ENCODE data around the gene ITGAD. TPM values are rescaled to one million over a fixed set of nuclear protein-coding genes. Genes with fewer than 3 reads are reported as not detected.
"Not testable (repeated sequence)": the region's sequence is repeated elsewhere in the genome, so short reads cannot be mapped to it uniquely, and the experiment has no call there.

Gene ITGAD
- polyA plus RNA-seq, 1 donor from 2014 or later: not detected

DNA sequence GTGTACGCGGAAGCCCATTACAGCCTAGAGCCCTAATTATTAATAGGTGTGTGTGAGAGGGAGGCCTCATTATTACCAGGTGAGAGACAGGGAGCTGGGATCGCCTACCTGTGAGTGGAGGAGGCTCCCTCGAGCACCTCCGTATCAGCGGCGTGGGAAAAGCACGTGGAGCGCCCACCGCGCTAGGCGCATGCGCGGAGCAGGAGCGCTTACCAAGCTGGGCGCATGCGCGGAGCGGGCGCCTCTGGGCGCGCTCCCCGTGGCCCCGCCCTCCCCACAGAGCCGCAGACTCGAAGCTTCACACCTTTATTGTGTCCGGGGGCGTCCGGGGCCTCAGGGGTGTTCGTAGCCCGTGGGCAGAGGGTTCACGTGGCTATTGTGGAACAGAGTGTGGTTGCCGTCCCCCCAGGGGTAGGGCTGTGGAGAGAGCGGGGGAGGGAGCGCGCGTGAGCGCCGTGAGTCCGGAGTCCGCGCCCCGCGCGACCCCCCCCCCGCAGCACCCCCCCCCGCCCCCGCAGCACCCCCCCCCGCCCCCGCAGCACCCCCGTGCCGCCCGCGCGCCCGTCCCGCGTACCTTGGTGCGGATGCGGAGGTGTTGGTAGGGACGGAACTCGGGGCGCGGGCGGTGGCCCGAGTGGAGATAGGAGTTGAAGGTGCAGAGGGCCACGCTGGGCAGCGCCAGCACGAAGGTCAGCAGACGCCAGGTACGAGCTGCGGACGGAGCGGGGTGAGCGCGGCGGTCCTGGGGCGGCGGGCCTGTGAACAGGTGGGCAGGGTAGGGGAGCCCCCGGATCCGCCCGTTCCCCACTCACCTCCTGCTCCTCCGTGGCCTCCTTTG, 34.5 kb downstream of the ITGAD start:
- peak overlapping the region in 2 of 3 donors; percentile 27 to 48 for H3K27ac Mint-ChIP-seq
- no peaks in the 10 kb centered on the region for H3K36me3 Mint-ChIP-seq
- H3K27me3 Mint-ChIP-seq: peaks cover 16% of the 10 kb centered on the region
- H3K4me3 Mint-ChIP-seq: peak overlapping the region in 1 of 4 donors; percentile 9
- no peaks in the 10 kb centered on the region for H3K9me3 Mint-ChIP-seq
- peaks cover 0 to 5% (median 4%) of the 10 kb centered on the region in 3 donors for H3K4me1 Mint-ChIP-seq

DNA sequence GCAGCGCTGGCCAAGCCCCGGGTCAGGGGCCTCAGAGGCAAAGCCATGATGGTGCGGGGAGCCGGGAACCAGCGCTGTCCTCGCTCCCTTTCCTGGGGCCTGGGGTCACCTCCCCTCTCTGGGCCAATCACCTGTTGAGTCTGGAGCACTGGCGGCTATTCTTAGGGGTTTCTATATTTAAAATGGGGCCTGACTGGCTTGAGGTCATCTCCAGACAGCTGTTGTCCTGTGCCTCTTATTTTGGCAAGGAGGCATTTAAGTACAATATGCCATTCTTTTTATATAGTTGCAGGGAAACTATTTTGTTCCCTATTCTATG, 35.1 kb downstream of the ITGAD start, which contains the start of gene COX6A2:
Gene COX6A2, minus strand, starts transcription at position 82 of the 319 bp plus-strand sequence. Its CDS starts 35 bp downstream, at position 47.
- Mint-ChIP-seq H3K27me3 (peaks cover 13% of the 10 kb centered on the region), H3K9me3 (no peaks in the 10 kb centered on the region), H3K36me3 (no peaks in the 10 kb centered on the region), H3K4me3 (peak within 1 kb of the TSS in 2 of 4 donors; percentile 41 to 45), H3K27ac (peak within 1 kb of the TSS in 2 of 3 donors; percentile 27 to 48), H3K4me1 (peaks cover 0 to 5% (median 4%) of the 10 kb centered on the region in 3 donors)

DNA sequence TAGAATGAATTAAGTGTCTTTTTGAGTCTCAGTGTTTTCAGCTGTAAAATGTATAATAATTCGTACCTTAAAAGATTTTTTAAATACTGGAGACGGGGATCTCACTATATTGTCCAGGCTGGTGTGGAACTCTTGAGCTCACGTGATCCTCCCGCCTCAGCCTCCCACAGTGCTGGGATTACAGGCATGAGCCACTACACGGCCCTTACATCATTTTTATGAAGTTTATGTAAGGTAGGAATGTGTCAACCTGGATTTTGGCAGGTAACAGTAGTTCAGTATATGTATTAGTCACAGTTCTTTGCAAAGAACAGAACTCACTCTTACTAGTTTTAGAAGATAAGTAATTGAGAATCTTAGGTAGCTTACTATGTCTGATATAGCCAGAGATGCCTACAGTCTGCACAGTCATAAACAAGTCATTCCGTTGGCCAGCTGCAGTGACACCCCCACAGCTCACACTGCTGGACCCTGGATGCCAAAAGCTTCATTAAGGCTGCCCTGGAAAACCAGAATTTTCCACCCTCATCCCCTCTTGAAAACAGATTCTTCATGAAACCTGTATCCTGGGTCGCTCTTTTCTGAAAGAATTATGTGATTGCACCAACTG, 35.6 kb downstream of the ITGAD start:
- H3K27ac Mint-ChIP-seq: peak overlapping the region in 1 of 3 donors; percentile 42
- peaks cover 0 to 5% (median 4%) of the 10 kb centered on the region in 3 donors for H3K4me1 Mint-ChIP-seq
- peak overlapping the region in 1 of 4 donors; percentile 41 for H3K4me3 Mint-ChIP-seq
- H3K9me3 Mint-ChIP-seq: no peaks in the 10 kb centered on the region
- H3K36me3 Mint-ChIP-seq: no peaks in the 10 kb centered on the region
- H3K27me3 Mint-ChIP-seq: peaks cover 10% of the 10 kb centered on the region

DNA sequence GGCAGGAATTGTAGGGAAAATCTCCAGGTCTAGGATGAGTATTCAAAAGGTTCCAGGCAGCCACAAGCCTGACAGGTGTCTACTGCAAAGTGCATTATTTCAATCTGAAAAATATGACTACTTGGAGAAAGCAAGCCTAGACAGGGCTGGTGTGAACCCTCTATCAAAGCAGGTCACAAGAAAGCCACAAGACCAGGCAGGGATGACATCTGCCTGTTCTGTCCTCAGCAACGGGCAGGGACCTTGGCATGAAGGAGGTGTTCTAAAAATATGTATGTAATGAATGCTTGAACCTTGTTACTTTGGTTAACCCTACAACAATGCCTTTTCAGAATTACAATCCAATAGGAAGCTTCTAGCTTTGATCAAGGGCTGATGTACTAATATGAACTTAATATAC, 36.2 kb downstream of the ITGAD start:
- peaks cover 10% of the 10 kb centered on the region for H3K27me3 Mint-ChIP-seq
- H3K27ac Mint-ChIP-seq: no peak overlapping the region
- H3K4me1 Mint-ChIP-seq: peaks cover 0 to 5% (median 4%) of the 10 kb centered on the region in 3 donors
- H3K36me3 Mint-ChIP-seq: no peaks in the 10 kb centered on the region
- H3K9me3 Mint-ChIP-seq: no peaks in the 10 kb centered on the region
- peak overlapping the region in 1 of 4 donors; percentile 41 for H3K4me3 Mint-ChIP-seq

DNA sequence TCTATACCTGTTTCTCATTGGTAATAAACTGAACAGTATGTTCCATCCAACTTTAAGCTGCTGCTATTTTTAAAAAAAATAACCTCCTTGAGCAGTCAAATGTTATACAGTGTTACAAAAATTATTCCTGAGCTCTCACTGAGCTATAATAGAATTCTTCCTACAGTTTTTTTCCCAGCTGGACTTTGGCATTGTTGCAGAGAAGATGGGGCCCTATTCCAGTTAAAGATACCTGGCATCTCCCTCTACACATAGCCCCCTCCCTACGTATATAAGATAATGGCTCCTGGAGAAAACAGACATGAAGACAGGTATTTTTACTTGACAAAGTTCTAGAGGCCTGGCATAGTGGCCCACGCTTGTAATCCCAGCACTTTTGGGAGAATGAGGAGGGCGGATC, 36.7 kb downstream of the ITGAD start:
- Mint-ChIP-seq H3K9me3 (no peaks in the 10 kb centered on the region), H3K27ac (no peak overlapping the region), H3K4me1 (peaks cover 0 to 5% (median 4%) of the 10 kb centered on the region in 3 donors), H3K4me3 (no peak overlapping the region), H3K36me3 (no peaks in the 10 kb centered on the region), H3K27me3 (peaks cover 8% of the 10 kb centered on the region)

DNA sequence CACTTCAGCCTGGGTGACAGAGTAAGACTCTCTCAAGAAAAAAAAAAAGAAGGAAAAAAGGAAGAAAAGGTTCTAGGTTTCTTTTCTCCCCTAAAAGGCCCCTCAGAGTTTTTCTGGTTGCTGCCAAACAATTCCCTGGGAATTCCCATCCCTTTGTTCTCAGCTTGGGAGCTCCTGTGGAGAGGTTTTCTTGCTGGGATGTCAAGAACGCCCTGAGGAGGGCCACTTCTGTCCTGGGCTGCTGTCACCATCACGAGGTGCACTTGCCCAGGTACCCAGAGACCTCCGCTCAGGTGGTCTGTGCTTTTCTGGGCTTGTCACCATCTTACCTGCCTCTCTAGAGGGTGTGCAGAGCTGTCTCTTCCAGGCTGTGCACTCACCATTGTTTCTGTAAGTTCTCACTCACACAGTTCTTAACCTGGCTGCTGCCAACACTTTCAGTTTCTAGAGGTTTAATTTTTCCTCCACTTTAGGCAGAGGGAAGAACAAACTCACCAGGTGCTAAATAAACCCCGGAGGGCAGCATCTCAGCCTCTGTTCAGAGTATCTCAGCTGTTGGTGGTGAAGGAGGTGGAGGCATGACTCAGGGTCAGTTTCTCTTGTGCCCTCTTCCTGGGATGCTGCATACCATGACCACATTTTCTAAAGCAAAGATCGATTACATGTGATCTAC, 37.4 kb downstream of the ITGAD start:
- H3K27ac Mint-ChIP-seq: no peak overlapping the region

DNA sequence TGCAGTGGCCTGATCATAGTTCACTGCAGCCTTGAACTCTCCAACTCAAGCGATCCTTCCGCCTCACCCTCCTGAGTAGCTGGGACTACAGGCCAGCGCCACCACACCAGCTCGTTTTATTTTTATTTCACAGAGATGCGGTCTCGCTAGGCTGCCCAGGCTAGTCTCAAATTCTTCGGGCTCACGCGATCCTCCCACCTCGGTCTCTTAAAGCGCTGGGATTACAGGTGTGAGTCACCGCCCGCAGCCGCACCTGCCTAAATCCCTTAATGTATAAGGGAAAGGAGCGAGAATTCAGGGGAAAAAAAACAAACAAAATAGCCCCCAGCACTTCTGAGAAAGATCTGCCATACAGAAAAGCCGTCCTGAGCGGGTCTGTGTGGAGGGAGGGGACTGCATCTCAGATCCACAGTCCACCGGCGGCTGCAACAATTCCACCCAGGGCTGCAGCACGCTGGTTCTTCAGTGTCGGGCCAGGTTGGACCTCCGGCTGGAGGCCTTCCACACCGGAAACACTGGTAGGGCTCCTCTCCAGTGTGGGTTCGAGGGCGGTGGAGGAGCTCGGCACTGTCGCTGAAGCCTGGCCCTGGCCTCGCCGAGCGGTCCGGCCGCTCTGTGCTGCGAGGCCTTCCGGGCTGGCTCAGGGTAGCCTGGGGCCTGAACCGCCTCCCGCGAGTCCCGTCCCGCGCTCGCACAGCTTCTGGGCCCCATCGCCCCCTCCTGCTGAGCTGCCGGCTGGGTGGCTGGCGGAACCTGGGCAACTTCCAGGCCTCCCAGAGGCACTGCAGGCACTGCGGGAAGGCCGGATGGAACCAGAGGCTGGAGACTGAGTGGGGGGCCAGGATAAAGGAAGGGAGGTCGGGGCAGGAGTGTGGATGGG, 42.4 kb downstream of the ITGAD start:
- Mint-ChIP-seq H3K27ac (no peak overlapping the region), H3K9me3 (no peaks in the 10 kb centered on the region), H3K27me3 (peaks cover 4% of the 10 kb centered on the region), H3K36me3 (no peaks in the 10 kb centered on the region), H3K4me1 (peaks cover 11 to 17% (median 16%) of the 10 kb centered on the region in 3 donors), H3K4me3 (no peak overlapping the region)

More for the DNA sequence above, 37.4 kb downstream of the ITGAD start:
- H3K4me3 Mint-ChIP-seq: no peak overlapping the region
- H3K36me3 Mint-ChIP-seq: no peaks in the 10 kb centered on the region
- H3K27me3 Mint-ChIP-seq: peaks cover 6% of the 10 kb centered on the region
- no peaks in the 10 kb centered on the region for H3K9me3 Mint-ChIP-seq
- peaks cover 0 to 5% (median 4%) of the 10 kb centered on the region in 3 donors for H3K4me1 Mint-ChIP-seq

DNA sequence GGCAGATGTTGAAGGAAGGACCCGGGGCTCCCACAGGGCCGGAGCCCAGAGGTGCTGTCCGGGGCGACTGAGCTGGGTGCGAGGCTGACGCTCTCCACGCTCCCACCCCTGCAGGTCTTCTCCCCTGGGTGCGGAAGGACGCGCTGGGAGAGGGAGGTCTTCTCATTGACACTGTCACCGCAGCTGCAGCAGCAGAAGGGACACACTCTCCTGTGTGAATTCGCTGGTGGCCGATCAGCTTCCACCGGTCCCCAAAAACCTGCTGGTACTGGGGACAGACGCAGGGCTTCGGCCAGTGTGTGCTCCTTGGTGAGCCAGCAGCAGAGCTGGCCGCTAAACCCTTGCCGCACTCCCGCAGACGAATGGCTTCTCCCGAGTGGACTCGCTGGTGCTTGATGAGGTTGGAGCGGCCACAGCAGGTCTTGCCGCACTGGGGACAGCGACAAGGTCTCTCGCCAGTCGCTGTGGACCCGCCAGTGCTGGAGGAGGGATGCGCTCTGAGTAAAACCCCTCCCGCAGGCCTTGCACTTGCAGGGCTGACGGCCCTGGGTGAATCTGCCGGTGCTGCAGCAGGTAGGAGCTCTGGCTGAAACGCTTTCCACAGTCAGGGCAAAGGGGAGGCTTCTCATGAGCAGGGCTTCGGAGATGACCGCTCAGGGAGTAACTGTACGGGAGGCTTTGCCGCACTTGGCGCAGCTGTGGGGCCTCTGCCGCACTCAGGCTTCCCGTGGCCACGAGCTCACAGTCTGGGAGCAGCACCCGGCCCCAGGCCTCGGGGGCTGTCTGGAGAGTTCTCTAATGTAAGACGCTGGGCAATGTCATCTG, 43.3 kb downstream of the ITGAD start:
- Mint-ChIP-seq H3K36me3 (no peaks in the 10 kb centered on the region), H3K4me3 (no peak overlapping the region), H3K27ac (no peak overlapping the region), H3K9me3 (no peaks in the 10 kb centered on the region), H3K27me3 (peaks cover 4% of the 10 kb centered on the region), H3K4me1 (peaks cover 11 to 17% (median 14%) of the 10 kb centered on the region in 3 donors)

DNA sequence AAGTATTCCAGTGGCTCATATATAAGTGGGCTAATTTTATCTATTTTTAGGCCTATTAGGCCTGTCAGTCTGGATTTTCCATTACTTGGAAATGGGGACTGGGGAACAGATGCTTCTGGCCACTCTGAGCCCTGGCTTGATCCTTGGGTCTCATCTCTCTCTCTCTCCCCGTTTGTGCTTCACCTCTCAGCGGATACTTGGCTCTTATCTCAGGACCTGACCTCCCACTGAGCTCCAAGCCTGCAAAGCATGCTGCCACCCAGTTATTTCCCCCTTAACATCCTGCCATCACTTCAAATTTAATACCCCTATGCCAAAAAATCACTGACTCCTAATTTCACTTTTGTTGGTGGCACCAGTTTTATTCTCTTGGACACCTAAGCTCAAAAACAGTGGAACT, 45.3 kb downstream of the ITGAD start:
- Mint-ChIP-seq H3K4me1 (peaks cover 15 to 22% (median 19%) of the 10 kb centered on the region in 3 donors), H3K27ac (no peak overlapping the region), H3K9me3 (no peaks in the 10 kb centered on the region), H3K4me3 (no peak overlapping the region), H3K36me3 (no peaks in the 10 kb centered on the region), H3K27me3 (peaks cover 4% of the 10 kb centered on the region)

DNA sequence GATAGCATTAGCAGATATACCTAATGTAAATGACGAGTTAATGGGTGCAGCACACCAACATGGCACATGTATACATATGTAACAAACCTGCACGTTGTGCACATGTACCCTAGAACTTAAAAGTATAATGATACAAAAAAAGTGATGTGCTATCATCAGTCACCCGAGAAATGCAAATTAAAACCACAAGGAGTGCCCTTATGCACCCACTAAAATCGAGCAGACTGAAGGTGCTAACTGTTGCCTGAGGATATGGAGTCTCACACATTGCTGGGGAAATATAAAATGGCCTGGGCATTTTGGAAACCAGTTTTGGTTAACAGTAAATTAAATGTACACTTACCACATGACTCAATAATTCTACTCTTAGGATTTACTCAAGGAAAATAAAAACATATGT, 45.9 kb downstream of the ITGAD start:
- H3K4me1 Mint-ChIP-seq: peaks cover 15 to 22% (median 19%) of the 10 kb centered on the region in 3 donors
- H3K36me3 Mint-ChIP-seq, H3K27me3 Mint-ChIP-seq, H3K9me3 Mint-ChIP-seq, H3K27ac Mint-ChIP-seq: not testable (repeated sequence)
- H3K4me3 Mint-ChIP-seq: peak overlapping the region in 2 of 4 donors; percentile 1

DNA sequence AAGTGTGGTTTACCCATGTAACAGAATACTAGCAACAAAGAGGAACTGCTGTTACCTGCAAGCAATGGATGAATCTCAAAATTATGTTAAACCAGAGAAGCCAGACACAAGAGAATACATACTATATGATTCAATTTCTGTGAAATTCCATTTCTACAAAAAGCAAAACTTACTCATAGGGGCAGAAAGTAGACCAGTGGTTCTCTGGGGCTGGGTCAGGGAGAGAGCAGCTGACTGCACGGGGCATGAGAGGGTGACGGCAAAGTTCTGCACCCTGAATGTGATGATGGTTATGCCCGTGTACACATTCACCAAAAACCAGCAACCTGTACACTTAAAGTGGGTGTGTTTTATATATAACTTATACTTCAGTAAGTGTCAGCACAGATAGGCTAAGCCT, 46.4 kb downstream of the ITGAD start:
- H3K4me3 Mint-ChIP-seq: peak overlapping the region in 2 of 4 donors; percentile 1
- H3K36me3 Mint-ChIP-seq: no peaks in the 10 kb centered on the region
- no peaks in the 10 kb centered on the region for H3K9me3 Mint-ChIP-seq
- peaks cover 4% of the 10 kb centered on the region for H3K27me3 Mint-ChIP-seq
- H3K27ac Mint-ChIP-seq: no peak overlapping the region
- H3K4me1 Mint-ChIP-seq: peaks cover 15 to 22% (median 19%) of the 10 kb centered on the region in 3 donors

DNA sequence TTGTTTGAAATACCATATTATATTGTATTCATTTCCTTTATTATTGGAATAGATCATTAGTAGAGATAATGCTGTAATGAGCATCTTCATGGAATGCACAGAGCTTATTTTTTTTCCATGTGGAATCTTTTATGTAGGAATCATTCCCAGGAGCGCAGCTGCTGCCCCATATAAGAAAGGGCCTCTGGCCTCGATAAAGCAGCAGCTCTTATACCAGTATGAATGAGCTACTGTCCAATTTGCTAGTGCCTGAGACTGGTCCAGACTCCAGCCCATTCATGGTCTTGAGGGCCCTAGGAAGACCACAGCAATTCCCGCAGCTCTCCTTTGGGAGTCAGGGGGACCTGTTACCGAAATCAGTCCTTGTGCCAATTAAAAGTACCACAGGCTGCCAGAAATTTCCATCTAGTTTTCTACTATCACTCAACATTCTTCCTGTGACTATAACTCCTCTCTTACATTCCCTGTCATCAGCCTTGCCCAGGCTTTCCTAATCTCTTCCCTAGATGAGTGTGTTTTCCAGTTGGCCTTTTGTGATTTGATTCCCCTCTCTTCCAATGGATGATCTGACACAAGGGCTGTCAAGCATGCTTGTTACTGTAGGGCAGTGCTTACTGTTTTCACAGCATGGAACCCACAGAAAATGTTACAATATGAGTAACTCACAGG, 47.5 kb downstream of the ITGAD start:
- Mint-ChIP-seq H3K36me3 (no peaks in the 10 kb centered on the region), H3K4me1 (peaks cover 15 to 22% (median 19%) of the 10 kb centered on the region in 3 donors), H3K4me3 (peak overlapping the region in 3 of 4 donors; percentile 1 to 59 (median 56)), H3K9me3 (no peaks in the 10 kb centered on the region), H3K27me3 (peaks cover 4% of the 10 kb centered on the region), H3K27ac (no peak overlapping the region)

DNA sequence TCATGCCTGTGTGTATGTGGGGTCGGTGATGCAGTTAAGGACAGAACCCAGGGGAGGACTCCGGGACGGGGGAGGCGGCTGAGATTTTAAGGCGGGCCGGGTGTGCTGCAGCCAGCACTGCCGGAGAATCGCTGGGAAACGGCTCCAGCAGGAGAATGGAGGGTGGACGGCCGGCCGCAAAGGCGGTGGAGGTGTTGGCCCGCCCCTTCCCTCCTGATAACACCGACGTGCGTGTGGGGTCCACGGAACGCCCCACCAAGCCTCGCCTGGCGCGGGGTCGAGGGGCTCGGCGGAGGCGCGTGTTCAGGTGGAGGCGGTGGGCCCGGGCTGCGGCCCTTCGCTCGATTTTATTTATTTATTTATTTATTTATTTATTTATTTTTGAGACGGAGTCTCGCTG, 48.8 kb downstream of the ITGAD start:
- Mint-ChIP-seq H3K4me3 (peak overlapping the region; percentile 59 to 86 (median 75)), H3K27me3 (peaks cover 4% of the 10 kb centered on the region), H3K27ac (no peak overlapping the region), H3K36me3 (no peaks in the 10 kb centered on the region), H3K9me3 (no peaks in the 10 kb centered on the region), H3K4me1 (peaks cover 15 to 22% (median 19%) of the 10 kb centered on the region in 3 donors)

Measured in IgD-negative memory B cell (primary cell).